GM19372 (cell line): Measurements from ENCODE around the gene DDI1.
A peak's percentile ranks its signal among the peaks of the same experiment; 100 is the strongest.
"Not testable (repeated sequence)": the region's sequence is repeated elsewhere in the genome, so short reads cannot be mapped to it uniquely, and the experiment has no call there.

Experiments
- ATAC-seq: cut with Tn5 transposase; IDR thresholded peaks from one replicate; pipeline ENCODE4 v1.9.1; 2021; ENCODE audit warnings: mild to moderate bottlenecking, low read depth, moderate library complexity; ENCODE audit not compliant: unreplicated experiment

DDI1 gene

DNA sequence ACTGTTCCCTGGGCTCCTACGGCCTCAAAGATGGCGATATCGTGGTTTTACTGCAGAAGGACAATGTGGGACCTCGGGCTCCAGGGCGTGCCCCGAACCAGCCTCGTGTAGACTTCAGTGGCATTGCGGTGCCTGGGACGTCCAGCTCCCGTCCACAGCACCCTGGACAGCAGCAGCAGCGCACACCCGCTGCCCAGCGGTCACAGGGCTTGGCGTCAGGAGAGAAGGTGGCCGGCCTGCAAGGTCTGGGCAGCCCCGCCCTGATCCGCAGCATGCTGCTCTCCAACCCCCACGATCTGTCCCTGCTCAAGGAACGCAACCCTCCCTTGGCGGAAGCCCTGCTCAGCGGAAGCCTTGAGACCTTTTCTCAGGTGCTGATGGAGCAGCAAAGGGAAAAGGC, 555 bp downstream of the DDI1 start:
- no peak for ATAC-seq

DNA sequence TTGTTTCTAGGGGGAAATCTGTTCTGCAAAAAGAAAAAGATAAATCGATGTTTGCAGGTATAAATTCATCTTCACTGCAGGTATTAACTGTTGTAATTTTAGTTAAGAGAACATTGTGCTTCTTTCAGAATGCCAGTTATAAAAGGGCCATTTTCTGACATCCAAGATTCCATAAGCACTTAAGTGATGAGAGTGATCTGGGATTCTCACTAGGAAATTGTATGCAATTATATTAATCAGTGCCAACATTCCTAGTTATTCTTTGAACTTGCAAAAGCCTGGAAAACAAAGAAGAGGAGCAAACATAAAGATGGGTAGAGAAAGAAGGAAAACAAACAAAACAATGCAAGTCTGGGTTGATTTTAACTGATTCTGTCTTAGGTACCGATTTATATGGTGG, 5.4 kb downstream of the DDI1 start:
- ATAC-seq: no peak

DNA sequence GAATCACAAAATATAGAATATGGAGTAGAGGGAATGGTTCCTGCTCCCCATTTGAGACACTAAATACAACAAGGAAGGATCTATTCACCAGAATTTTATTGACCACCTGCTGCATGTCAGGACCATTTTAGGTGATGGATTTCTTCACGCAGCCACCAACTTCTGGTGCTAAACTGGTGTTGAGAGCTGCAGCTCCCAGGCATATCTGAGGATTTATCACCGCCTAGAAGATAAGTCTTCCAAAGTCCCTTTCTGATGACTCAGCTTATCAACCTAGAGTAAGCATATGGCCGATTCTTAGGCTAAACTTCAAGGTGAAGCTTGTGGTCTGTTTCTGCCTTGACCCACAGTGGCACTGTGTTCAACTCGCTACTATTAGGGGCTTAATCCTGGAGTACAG, 6.7 kb downstream of the DDI1 start:
- no peak for ATAC-seq

DNA sequence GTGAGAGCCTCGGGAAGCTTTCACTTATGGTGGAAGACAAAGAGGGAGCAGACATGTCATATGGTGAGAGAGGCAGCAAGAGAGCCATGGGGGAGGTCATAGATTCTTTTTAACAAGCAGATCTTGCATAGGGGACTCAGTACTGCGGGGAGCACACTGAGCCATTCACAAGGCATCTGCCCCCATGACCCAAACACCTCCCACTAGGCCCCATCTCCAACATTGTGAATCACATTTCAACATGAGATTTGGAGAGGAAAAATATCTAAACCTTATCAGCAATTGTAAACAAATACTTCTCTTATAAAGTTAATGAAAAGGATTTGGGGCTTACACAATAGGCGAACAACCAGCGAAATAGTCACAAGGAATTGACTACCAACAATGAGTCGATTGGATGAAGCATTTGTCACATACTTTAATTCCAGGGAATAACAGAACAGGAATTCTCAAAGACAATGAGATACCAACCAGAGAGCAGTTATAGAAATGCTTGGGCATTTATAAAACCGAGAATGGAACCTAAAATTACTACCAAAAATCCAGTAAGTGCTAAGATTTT, 7.3 kb downstream of the DDI1 start:
- no peak for ATAC-seq

DNA sequence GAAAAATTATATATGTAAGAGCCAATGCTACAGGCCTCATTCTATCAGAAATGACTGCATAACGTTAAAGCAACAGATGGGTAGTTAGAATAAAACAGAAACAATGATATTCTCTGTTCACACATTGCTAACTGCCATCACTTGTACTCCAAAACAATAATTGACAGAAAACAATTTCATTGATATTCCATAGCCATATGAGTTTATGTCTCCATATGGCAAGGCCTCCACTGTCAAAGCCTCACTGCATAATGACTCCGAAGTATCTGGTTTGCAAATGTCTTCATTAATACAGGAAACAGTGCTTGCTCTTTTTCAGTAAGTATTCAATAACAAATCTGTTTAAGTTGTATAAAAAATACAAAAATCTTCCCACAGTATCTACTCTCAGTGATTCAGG, 9.9 kb downstream of the DDI1 start:
- no peak for ATAC-seq

DNA sequence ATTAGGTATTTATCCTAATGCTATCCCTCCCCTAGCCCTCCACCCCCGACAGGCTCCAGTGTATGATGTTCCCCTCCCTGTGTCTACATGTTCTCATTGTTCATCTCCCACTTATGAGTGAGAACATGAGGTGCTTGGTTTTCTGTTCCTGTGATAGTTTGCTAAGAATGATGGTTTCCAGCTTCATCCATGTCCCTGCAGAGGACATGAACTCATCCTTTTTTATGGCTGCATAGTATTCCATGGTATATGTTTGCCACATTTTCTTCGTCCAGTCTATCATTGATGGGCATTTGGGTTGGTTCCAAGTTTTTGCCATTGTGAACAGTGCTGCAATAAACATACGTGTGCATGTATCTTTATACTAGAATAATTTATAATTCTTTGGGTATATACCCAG, 10.4 kb downstream of the DDI1 start:
- not testable (repeated sequence) for ATAC-seq

DNA sequence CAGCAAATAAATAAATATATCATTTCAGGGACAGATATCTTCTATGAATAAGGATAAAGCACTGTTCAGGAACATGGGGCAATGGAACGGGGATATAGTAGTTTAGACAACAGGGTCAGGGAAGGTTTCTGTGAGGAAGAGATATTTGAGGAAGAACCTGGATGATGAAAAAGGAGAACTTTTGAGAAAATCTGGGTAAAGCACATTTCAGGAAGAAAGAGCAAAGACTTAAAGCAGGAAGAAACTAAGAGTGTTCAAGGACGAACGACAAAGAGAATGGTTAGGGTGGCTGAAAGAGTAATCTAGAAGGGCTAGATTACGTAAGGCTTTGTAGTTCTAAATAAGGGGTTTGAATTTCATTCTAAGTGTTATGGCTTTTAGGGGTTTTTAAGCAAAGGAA, 12.7 kb downstream of the DDI1 start:
- no peak for ATAC-seq

DNA sequence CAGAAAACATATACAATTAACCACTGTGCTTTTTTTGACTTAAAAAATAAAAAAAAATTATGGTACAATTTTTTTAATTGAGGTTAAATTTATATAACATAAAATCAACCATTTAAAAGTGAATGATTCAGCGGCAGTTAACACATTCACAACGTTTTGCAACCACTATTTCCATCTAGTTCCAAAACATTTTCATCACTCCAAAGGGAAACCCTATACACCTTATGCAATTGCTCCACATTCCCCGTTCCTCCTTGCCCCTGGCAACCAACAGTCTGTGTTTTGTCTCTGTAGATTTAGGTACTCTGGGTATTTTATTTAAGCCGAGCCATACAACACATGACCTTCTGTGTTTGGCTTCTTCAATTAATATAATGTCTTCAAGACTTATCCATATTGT, 15.3 kb downstream of the DDI1 start:
- no peak for ATAC-seq

DNA sequence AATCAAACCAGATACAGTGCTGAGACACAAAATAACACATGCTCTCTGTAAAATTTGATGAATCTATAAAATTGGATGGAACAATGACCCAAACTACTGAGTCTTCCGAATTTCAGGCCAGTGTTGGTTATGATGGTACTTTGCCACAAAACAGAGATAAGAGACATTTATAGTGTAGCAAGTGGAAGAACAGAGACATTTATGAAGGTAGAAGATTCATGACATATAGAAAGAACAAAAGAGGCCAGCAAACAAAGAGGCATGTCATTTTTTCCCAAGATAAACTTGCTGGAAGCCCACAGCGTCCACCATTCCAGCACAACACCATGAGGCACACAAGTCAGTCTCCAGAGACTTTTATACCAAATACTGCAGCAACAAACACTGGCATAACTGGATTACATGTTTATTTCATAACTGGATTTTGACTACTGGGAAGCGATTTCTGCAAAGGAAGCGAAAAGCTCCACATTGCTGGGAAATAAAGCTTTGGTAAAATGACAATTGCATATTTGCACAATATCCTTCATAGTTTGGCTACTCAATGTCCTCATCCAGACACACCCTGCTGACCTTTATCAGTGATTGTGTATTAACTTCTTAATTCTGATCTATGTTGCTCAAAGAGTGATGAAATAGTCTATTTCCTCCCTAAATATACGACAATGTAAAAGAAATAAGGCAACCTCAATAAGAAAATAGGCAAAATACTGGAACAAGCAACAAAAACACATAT, 17.5 kb downstream of the DDI1 start:
- no peak for ATAC-seq

DNA sequence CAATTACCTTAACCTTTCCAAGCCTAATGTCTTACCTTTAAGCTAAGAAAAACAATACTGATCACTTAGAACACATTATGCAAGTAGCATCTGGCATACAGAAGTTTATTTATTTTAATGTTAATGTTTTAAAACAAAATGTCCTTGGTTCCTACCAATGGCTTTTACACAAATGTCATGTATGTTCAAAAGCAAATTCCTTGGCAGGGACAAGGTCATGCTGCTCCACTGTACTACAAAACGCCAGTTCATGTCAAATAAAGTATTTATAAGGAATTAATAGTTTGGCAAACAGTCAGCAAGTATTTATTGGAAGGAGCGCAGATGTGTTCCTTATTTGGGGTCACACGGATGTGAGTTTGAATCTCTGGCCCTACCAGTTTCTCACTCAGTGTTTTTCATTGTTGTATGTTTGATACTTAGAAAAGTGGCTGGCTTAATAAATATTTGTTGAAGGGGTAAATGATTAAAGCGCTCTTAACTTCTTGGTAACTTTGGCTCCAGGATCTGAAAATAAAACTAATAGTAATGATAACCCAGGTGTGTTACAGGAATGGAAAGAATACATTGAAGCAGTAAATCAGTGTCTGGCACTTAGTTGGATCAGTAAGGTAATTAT, 18.6 kb downstream of the DDI1 start:
- no peak for ATAC-seq

DNA sequence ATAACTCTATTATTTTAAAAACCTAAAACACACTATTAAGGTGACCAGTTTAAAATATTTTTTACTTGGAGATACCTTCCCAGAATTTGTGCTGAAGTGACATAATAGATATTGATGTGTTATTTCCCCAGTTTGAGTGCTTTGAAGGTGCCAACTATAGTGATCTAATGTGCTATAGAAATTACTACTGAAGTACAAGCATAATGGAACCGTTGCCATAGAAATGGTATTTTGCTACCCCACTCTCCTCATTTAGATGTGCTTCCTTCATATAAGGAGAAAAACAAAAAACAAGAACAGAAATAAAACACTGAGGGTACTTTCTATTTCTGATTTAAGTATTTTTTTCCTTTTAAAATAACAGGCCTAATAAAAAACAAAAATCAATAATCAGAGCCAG, 19.2 kb downstream of the DDI1 start:
- no peak for ATAC-seq

DNA sequence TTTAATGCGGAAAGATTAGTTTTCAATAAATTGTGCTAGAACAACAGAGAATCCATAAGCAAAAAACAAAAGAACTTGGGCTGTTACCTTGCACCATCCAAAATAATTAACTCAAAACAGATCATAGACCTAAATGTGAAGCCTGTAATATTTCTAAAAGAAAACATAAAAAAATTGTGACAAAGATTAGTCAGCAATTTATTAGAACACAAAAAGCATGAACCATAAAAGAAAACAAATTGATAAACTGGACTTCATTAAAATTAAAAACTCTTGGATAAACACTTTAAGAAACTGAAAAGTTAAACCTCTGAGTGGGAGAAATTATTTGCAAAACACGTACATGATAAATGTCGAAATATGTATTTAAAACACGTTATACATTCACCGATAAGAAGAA, 21.5 kb downstream of the DDI1 start:
- no peak for ATAC-seq

DNA sequence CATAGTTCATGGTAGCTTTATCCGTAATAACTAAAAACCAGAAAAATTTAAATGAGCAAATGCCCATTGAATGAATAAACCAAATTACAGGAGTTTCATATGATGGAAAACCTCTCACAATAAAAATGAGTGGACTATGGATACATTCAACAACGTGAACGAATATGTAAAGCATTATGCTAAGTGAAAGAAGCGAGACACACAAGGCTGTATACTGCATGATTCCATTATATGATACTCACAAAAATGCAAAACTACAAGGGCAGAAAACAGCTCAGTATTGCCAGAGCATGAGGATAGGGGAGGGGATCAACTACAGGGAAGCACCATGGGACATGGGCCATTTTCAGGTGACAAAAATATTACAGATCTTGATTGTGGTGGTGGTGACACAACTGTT, 22.2 kb downstream of the DDI1 start:
- ATAC-seq: no peak

DNA sequence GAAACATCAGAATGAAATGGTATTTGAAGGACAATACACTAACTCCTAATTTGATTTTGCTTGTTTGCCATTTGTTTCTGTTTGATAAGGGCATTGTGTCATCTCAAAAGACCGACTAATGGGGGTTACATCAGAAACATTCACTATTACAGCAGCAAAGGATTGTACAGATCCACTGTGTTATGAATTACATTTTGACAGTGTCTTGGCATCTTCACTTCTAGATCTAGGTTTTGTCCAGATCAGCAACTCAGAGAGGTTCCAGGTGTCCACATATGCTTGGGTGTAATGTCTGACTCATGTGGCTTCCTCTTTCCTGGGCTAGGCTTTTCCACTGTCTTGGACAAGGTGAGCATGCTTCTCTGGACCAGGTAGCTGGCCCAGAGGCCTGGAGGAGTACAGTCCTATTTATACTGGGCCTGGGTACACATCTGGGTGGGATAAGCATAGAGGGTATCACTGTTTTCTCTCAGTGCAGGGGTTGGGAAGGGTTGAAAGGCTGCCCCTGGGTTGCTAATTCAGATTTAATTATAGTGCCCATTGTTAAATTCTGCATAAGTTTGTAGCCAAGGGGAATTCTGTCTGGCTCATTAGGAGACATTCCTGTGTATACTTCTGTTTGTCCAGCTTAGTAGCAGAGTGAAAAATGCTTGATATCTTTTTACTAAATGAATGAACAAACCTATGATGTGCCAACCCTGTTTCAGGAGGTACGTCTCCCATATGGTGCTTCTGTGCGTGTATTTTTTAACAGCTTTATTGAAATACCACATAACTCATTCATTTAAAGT, 23.8 kb downstream of the DDI1 start:
- no peak for ATAC-seq

DNA sequence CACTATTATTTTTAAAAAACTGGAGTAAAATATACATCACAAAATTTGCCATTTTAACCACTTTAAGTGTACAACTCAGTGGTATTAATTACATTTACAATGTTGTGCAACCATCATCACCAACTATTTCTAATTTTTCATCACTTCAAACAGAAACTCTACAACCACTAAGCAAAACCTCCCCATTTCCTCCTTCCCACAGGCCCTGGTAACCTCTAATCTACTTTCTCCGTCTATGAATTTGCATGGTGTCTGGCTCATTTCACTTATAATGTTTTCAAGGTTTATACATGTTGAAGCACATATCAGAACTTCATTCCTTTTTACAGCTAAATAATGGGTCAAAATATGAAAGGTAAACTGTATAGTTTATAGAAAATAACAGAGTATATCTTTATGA, 24.4 kb downstream of the DDI1 start:
- ATAC-seq: no peak

DNA sequence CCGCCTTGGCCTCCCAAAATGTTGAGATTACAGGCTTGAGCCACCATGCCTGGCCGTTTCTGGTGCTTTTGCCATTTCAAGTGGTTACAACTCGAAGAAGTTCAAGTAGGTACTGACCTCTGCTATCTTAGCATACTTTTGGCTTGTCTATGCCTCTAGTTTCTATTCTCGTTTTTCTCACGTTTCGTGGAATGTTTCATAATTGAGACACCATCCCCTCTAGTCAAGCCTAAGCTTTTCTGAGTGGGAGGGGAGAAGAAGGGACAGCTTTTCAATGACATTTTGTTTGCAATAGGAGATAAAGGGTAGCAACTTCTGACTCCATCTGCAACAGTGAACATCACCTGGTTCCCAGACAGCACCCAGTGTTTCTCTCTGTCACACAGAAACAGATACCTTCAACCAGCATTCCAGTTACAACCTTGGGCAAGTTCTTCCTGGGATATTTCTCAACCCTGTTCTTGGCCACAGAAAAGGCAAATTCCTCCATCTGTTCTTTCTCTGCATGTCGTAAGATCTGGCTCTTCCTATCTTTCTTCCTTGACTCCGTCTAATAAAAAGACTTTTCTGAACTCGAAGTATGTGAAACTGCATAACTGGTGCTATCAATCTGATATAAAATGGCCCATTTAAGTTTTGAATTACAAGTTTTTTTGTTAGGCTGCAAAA, 25.5 kb downstream of the DDI1 start:
- ATAC-seq: no peak

DNA sequence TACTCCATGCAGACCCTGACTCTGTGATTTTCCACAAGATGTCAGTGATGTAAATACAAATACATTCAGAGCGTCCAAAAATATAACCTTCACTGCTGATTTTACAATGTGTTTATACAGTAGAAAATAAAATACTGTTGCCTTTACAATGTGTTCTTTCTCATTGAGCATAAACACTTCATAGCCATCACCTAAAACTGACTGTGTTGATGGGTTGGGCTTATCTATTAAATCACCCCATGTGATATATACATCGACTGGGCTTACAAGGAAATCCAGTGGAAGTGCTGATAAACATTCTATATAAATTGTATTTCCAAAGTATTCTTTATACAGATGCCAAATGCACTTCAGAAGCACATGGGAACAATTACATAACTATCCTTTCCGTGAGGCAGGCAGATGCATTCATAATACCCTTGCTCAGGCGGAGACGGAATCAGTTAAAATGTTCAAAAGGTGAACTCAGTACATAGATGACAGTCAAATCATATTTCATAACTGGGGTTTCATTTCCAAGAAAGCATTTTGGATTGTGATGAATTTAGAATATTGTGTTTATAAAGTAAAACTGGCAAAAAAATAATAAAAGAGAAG, 27.7 kb downstream of the DDI1 start:
- ATAC-seq: no peak

DNA sequence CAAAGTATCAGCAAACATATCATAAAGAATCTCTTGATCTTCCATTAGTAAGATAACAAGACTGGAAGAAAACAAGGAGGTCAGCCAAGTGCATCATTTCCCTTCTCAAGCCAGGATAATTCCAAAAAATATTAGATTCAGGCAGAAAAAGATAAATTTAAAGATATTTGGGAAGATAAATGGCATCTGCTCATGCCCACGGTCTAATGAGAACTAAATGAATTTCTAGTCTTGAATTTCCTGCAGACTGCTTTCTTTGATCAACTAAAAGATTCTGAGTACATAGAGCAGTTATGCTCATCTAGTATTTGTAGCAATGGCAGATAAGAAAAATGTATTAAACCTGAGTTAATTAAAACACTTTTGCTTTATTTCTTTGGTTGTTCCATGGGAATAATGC, 31.1 kb downstream of the DDI1 start:
- no peak for ATAC-seq

DNA sequence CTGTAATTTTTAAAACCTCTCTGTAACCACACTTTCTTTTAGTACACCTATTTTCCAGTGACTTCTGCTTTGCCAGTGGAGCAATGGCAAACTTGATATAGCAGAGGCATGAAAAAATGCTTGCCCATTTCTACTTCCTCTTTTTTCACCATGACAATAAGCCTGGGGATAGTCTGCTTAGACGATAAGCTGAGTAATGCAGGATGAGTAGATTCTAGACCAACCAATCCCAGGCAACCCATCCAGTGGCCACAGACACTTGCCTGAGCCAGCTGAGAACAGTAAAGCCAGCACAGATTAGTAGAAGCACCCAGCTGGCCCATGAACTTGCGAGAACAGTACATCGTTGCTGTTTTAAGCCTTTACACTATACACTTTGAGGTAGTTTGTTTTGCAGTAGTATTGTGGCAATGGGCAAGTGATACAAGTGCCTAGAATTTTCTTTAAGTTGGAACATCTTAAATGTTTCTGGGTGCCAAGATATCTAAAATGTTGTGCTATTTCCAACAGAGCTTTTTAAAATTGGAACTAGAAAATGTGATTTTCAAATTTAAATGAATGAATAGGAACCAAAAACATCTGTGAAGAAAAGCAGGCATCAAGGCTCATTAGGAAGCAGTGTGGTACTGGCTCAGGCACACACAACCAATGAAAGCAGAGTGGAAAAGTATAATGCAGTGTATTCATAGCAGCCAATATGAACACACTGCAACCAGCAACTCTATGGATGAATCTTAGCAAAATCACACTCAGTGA, 37.7 kb downstream of the DDI1 start:
- peak; percentile 72 for ATAC-seq

DNA sequence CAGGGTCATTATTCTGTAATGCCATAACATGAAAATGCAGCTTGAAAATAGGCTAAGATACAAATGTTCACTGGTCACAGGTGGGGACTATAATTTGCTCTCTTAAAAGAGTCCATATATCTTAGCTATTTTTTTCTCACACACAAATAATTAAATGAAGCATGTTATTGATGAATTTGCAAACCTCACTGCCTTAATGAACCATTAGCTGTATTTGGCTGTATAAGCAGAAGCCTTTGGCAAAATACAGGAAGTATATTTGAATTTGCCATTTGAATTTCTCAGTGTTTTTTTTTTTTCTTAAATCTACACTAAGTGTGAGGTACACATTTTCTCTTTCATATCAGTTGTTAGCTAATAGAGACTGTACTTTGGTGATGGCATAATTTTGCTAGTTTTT, 38.7 kb downstream of the DDI1 start:
- no peak for ATAC-seq
